Gastroesophageal sphincter (tissue), 3 donors: ENCODE results near the gene FRMPD2.

Experiments used
- POLR2A ChIP-seq, 2 donors: fragments of 450-650 bp; IDR thresholded peaks; one replicate each; pipeline ENCODE4 v1.6.1; 2017; ENCODE audit warnings: antibody characterized with exemption in 2 of 2, mild to moderate bottlenecking in 2 of 2, moderate library complexity in 1 of 2
- TF ChIP-seq, protein P1 (sequence below), 4 experiments: fragments of 200-600 bp in 2 of 4; fragments of 450-650 bp in 2 of 4; sonication (generic) in 1 of 4; IDR thresholded peaks; one replicate each; pipeline ENCODE4 v1.5.1; 2017 to 2019; ENCODE audit warnings: antibody characterized with exemption in 4 of 4, mild to moderate bottlenecking in 2 of 4, moderate library complexity in 2 of 4

GRCh38 chr10:48219194-48219593 lies 55.3 kb downstream of the FRMPD2 start:
- no peak for TF ChIP-seq POLR2A (IDR thresholded peaks at IDR 0.05)
- TF ChIP-seq, protein P1, sequence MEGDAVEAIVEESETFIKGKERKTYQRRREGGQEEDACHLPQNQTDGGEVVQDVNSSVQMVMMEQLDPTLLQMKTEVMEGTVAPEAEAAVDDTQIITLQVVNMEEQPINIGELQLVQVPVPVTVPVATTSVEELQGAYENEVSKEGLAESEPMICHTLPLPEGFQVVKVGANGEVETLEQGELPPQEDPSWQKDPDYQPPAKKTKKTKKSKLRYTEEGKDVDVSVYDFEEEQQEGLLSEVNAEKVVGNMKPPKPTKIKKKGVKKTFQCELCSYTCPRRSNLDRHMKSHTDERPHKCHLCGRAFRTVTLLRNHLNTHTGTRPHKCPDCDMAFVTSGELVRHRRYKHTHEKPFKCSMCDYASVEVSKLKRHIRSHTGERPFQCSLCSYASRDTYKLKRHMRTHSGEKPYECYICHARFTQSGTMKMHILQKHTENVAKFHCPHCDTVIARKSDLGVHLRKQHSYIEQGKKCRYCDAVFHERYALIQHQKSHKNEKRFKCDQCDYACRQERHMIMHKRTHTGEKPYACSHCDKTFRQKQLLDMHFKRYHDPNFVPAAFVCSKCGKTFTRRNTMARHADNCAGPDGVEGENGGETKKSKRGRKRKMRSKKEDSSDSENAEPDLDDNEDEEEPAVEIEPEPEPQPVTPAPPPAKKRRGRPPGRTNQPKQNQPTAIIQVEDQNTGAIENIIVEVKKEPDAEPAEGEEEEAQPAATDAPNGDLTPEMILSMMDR (IDR thresholded peaks at IDR 0.05): no peak
